HG03280 (cell line): Measurements from ENCODE around the gene OSBPL5.
"Not testable (repeated sequence)": the region's sequence is repeated elsewhere in the genome, so short reads cannot be mapped to it uniquely, and the experiment has no call there.

Experiments
- ATAC-seq: cut with Tn5 transposase; IDR thresholded peaks from one replicate; pipeline ENCODE4 v1.9.1; 2021; ENCODE audit warnings: mild to moderate bottlenecking, moderate library complexity; ENCODE audit not compliant: unreplicated experiment

The OSBPL5 gene

GRCh38 chr11:3089236-3090061 lies 75.7 kb downstream of the OSBPL5 start:
- no peak for ATAC-seq

- no peak for ATAC-seq
Measured at GRCh38 chr11:3088806-3089205, 76.3 kb downstream of the OSBPL5 start.

GRCh38 chr11:3087821-3088800 lies 77.0 kb downstream of the OSBPL5 start:
- no peak for ATAC-seq

GRCh38 chr11:3087373-3087772 lies 77.7 kb downstream of the OSBPL5 start:
- ATAC-seq: no peak

GRCh38 chr11:3086671-3087150 lies 78.4 kb downstream of the OSBPL5 start:
- ATAC-seq: no peak

- no peak for ATAC-seq
Measured at GRCh38 chr11:3086114-3086513, 79.0 kb downstream of the OSBPL5 start.

- ATAC-seq: no peak
Measured at GRCh38 chr11:3085052-3085451, 80.1 kb downstream of the OSBPL5 start.

- ATAC-seq: no peak
Measured at GRCh38 chr11:3083321-3083720, 81.8 kb downstream of the OSBPL5 start.

- no peak for ATAC-seq
Measured at GRCh38 chr11:3081386-3081751, 83.7 kb downstream of the OSBPL5 start.

GRCh38 chr11:3080733-3081385 lies 84.3 kb downstream of the OSBPL5 start:
- ATAC-seq: no peak

GRCh38 chr11:3080104-3080503 lies 85.0 kb downstream of the OSBPL5 start:
- ATAC-seq: no peak

GRCh38 chr11:3077846-3078440 lies 87.2 kb downstream of the OSBPL5 start:
- no peak for ATAC-seq

GRCh38 chr11:3077189-3077836 lies 87.8 kb downstream of the OSBPL5 start:
- no peak for ATAC-seq

- ATAC-seq: no peak
Measured at GRCh38 chr11:3074912-3075589, 90.1 kb downstream of the OSBPL5 start.

- ATAC-seq: no peak
Measured at GRCh38 chr11:3073029-3073435, 92.1 kb downstream of the OSBPL5 start.

GRCh38 chr11:3069425-3069824 lies 95.7 kb downstream of the OSBPL5 start:
- ATAC-seq: no peak

- ATAC-seq: not testable (repeated sequence)
Measured at GRCh38 chr11:3066308-3066707, 98.8 kb downstream of the OSBPL5 start.

- ATAC-seq: not testable (repeated sequence)
Measured at GRCh38 chr11:3064709-3065108, 100.4 kb downstream of the OSBPL5 start.

- ATAC-seq: not testable (repeated sequence)
Measured at GRCh38 chr11:3063876-3064275, 101.2 kb downstream of the OSBPL5 start.

GRCh38 chr11:3063432-3063831 lies 101.7 kb downstream of the OSBPL5 start:
- ATAC-seq: not testable (repeated sequence)
